HEK293 (cell line): ENCODE data around the gene PILRA.

Experiments used
- CTCF ChIA-PET: fragments of 350-600 bp; formaldehyde crosslinking; extraction: SDS; loops from one replicate; lab custom pipeline; 2021; ENCODE audit warnings: antibody characterized with exemption; lab: Yijun Ruan, JAX
- POLR2A ChIA-PET: fragments of 300-600 bp; formaldehyde crosslinking; extraction: SDS; loops from one replicate; lab custom pipeline; 2020; ENCODE audit warnings: antibody characterized with exemption, inconsistent platforms; lab: Yijun Ruan, JAX
- H3K27ac ChIP-seq: fragments of 200-500 bp; sonication (Bioruptor generic); 2 replicates; pipeline ENCODE4 v1.5.1; 2014; ENCODE audit warnings: low read depth, low read length, control low read depth, inconsistent platforms; ENCODE audit errors: extremely low read depth
- H3K36me3 ChIP-seq, 2 experiments: fragments of 200-500 bp in 1 of 2; sonication (Bioruptor generic) in 1 of 2; 1 replicate in 1 of 2; 2 replicates in 1 of 2; pipeline ENCODE4 v1.5.1; 2014 to 2017; ENCODE audit warnings: inconsistent platforms in 2 of 2, low read length in 2 of 2; ENCODE audit not compliant: control insufficient read depth in 2 of 2, insufficient read depth in 1 of 2
- H3K4me1 ChIP-seq: fragments of 200-500 bp; sonication (Bioruptor generic); 2 replicates; pipeline ENCODE4 v1.5.1; 2014; ENCODE audit warnings: mild to moderate bottlenecking, low read length, inconsistent platforms; ENCODE audit not compliant: control insufficient read depth, insufficient read depth
- H3K4me3 ChIP-seq: 2 replicates; pipeline ENCODE4 v1.5.1; 2011; ENCODE audit warnings: low read depth, mild to moderate bottlenecking, control low read depth, low read length, moderate library complexity
- H3K9me3 ChIP-seq: fragments of 200-500 bp; sonication (Bioruptor generic); 2 replicates; pipeline ENCODE4 v1.5.1; 2014; ENCODE audit warnings: low read depth, low read length, inconsistent platforms; ENCODE audit not compliant: control insufficient read depth, insufficient read depth
- SALL2 ChIP-seq: fragments of 450-650 bp; formaldehyde crosslinking; IDR thresholded peaks from 2 replicates; pipeline ENCODE4 v1.5.0; 2017; ENCODE audit warnings: missing biosample characterization, mild to moderate bottlenecking, missing genetic modification characterization, borderline replicate concordance
- SP2 ChIP-seq: fragments of 450-650 bp; formaldehyde crosslinking; IDR thresholded peaks from 2 replicates; pipeline ENCODE4 v1.5.1; 2016; ENCODE audit warnings: missing biosample characterization, missing genetic modification characterization
- ZFHX2 ChIP-seq: fragments of 450-650 bp; formaldehyde crosslinking; conservative IDR thresholded peaks from 2 replicates; pipeline ENCODE4 v1.5.1; 2016; ENCODE audit warnings: missing biosample characterization, missing genetic modification characterization
- ZNF2 ChIP-seq: fragments of 450-650 bp; formaldehyde crosslinking; IDR thresholded peaks from 2 replicates; pipeline ENCODE4 v1.5.1; 2016; ENCODE audit warnings: missing biosample characterization, missing genetic modification characterization
- ZNF211 ChIP-seq: fragments of 450-650 bp; formaldehyde crosslinking; IDR thresholded peaks from 2 replicates; pipeline ENCODE4 v1.5.1; 2016; ENCODE audit warnings: low read depth, missing biosample characterization, missing genetic modification characterization
- ZNF488 ChIP-seq: fragments of 450-650 bp; formaldehyde crosslinking; IDR thresholded peaks from 2 replicates; pipeline ENCODE4 v1.5.1; 2016; ENCODE audit warnings: missing biosample characterization, missing genetic modification characterization
- ZNF548 ChIP-seq: fragments of 450-650 bp; formaldehyde crosslinking; IDR thresholded peaks from 2 replicates; pipeline ENCODE4 v1.5.1; 2016; ENCODE audit warnings: missing biosample characterization, missing genetic modification characterization
- ZNF600 ChIP-seq: fragments of 450-650 bp; formaldehyde crosslinking; IDR thresholded peaks from 2 replicates; pipeline ENCODE4 v1.5.1; 2016; ENCODE audit warnings: missing biosample characterization, missing genetic modification characterization
- TF ChIP-seq, protein P1 (sequence below): fragments of 450-650 bp; formaldehyde crosslinking; IDR thresholded peaks from 2 replicates; pipeline ENCODE4 v1.5.1; 2016; ENCODE audit warnings: missing biosample characterization, missing genetic modification characterization, low read depth
- TF ChIP-seq, protein P2 (sequence below): fragments of 450-650 bp; formaldehyde crosslinking; IDR thresholded peaks from 2 replicates; pipeline ENCODE4 v1.5.0; 2017; ENCODE audit warnings: missing biosample characterization, missing genetic modification characterization, borderline replicate concordance
- TF ChIP-seq, protein P3 (sequence below): fragments of 450-650 bp; formaldehyde crosslinking; IDR thresholded peaks from 2 replicates; pipeline ENCODE4 v1.5.1; 2016; ENCODE audit warnings: missing biosample characterization, missing genetic modification characterization

The PILRA gene

DNA sequence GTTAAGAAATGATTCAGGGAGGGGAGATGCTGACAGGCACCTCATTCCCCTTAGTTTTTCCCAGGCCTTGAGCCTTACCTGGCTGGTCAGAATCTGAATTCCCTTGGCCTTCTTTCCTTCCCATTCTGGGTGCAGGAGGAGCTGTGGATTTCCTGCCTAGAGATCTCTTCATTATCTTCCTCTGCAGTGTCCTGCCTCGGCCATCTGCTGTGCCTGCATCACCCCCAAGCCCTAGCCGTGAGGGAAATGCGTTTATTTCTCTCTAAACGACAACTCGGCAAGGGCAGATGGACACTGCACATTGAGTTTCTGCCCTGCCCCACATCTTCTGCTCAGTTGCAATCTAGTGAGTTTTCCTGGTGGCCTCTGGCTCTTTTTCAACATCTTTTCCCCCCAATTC is 28.5 kb downstream of the PILRA start:
- Histone ChIP-seq H3K4me1 (0 out of 2 replicates have a peak, but pooled peaks cover under 1% of the 10 kb centered on the region), H3K9me3 (no peaks in the 10 kb centered on the region), H3K4me3 (no peak overlapping the region), H3K27ac (no peak overlapping the region), H3K36me3 (no peaks in the 10 kb centered on the region)
- ChIA-PET CTCF (interaction anchor here (0.6 to 2.0 kb wide), 4 partner anchors 12 to 797 kb away, joined by 3 to 5 read pairs (median 4); no protein-coding TSS in a partner anchor), POLR2A (interaction anchor here (2.0 kb wide), 1 partner anchor 27 kb away, joined by 7 read pairs; the partner anchor contains the start of genes MEPCE and ZCWPW1)
- no peak for TF ChIP-seq ZNF548 (tag by site-specific recombination)

GRCh38 chr7:100402241-100402640 is 29.0 kb downstream of the PILRA start:
- no peaks in the 10 kb centered on the region for H3K36me3 ChIP-seq
- H3K9me3 ChIP-seq = no peaks in the 10 kb centered on the region
- TF ChIP-seq, protein P1, sequence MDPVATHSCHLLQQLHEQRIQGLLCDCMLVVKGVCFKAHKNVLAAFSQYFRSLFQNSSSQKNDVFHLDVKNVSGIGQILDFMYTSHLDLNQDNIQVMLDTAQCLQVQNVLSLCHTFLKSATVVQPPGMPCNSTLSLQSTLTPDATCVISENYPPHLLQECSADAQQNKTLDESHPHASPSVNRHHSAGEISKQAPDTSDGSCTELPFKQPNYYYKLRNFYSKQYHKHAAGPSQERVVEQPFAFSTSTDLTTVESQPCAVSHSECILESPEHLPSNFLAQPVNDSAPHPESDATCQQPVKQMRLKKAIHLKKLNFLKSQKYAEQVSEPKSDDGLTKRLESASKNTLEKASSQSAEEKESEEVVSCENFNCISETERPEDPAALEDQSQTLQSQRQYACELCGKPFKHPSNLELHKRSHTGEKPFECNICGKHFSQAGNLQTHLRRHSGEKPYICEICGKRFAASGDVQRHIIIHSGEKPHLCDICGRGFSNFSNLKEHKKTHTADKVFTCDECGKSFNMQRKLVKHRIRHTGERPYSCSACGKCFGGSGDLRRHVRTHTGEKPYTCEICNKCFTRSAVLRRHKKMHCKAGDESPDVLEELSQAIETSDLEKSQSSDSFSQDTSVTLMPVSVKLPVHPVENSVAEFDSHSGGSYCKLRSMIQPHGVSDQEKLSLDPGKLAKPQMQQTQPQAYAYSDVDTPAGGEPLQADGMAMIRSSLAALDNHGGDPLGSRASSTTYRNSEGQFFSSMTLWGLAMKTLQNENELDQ (tag by site-specific recombination) = no peak
- TF ChIP-seq SP2 (tag by site-specific recombination) = no peak
- TF ChIP-seq ZNF488 (tag by site-specific recombination) = no peak
- TF ChIP-seq, protein P2, sequence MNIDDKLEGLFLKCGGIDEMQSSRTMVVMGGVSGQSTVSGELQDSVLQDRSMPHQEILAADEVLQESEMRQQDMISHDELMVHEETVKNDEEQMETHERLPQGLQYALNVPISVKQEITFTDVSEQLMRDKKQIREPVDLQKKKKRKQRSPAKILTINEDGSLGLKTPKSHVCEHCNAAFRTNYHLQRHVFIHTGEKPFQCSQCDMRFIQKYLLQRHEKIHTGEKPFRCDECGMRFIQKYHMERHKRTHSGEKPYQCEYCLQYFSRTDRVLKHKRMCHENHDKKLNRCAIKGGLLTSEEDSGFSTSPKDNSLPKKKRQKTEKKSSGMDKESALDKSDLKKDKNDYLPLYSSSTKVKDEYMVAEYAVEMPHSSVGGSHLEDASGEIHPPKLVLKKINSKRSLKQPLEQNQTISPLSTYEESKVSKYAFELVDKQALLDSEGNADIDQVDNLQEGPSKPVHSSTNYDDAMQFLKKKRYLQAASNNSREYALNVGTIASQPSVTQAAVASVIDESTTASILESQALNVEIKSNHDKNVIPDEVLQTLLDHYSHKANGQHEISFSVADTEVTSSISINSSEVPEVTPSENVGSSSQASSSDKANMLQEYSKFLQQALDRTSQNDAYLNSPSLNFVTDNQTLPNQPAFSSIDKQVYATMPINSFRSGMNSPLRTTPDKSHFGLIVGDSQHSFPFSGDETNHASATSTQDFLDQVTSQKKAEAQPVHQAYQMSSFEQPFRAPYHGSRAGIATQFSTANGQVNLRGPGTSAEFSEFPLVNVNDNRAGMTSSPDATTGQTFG = no peak
- no peak for TF ChIP-seq ZNF2 (tag by site-specific recombination)
- no peak for TF ChIP-seq ZFHX2 (tag by site-specific recombination)
- TF ChIP-seq ZNF211 = no peak
- TF ChIP-seq, protein P3, sequence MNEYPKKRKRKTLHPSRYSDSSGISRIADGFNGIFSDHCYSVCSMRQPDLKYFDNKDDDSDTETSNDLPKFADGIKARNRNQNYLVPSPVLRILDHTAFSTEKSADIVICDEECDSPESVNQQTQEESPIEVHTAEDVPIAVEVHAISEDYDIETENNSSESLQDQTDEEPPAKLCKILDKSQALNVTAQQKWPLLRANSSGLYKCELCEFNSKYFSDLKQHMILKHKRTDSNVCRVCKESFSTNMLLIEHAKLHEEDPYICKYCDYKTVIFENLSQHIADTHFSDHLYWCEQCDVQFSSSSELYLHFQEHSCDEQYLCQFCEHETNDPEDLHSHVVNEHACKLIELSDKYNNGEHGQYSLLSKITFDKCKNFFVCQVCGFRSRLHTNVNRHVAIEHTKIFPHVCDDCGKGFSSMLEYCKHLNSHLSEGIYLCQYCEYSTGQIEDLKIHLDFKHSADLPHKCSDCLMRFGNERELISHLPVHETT = no peak
- H3K4me3 ChIP-seq = no peak overlapping the region
- no peak overlapping the region for H3K27ac ChIP-seq
- CTCF ChIA-PET = interaction anchor here (2.0 kb wide), 1 partner anchor 12 kb away, joined by 5 read pairs; no protein-coding TSS in a partner anchor
- 0 out of 2 replicates have a peak, but pooled peaks cover 4% of the 10 kb centered on the region for H3K4me1 ChIP-seq
- POLR2A ChIA-PET = interaction anchor here (2.0 kb wide), 1 partner anchor 27 kb away, joined by 7 read pairs; the partner anchor contains the start of genes MEPCE and ZCWPW1

GRCh38 chr7:100406767-100407166 is 33.5 kb downstream of the PILRA start:
- TF ChIP-seq ZNF600 (tag by site-specific recombination) = peak; percentile 68
- no peak for TF ChIP-seq SALL2
- Histone ChIP-seq H3K4me1 (0 out of 2 replicates have a peak, but pooled peaks cover 6% of the 10 kb centered on the region), H3K4me3 (no peak overlapping the region), H3K9me3 (no peaks in the 10 kb centered on the region), H3K27ac (no peak overlapping the region), H3K36me3 (no peaks in the 10 kb centered on the region)
- CTCF ChIA-PET = interaction anchor here (0.6 to 3.0 kb wide), 35 partner anchors 9 to 403 kb away, joined by 3 to 22 read pairs (median 4); partner anchors contain the start of gene PILRB
- POLR2A ChIA-PET = interaction anchor here (1.6 kb wide), 1 partner anchor 22 kb away, joined by 9 read pairs; the partner anchor contains the start of gene ZCWPW1
